Testis (tissue), 2 donors: ENCODE data around the gene PYGO1.

Experiments used
- CTCF ChIP-seq, 3 experiments: fragments of 450-650 bp in 2 of 3; fragments of 200-600 bp in 1 of 3; sonication (generic) in 1 of 3; IDR thresholded peaks; one replicate each; pipeline ENCODE4 v1.5.1; 2016 to 2019; ENCODE audit warnings: antibody characterized with exemption in 3 of 3, mild to moderate bottlenecking in 2 of 3, moderate library complexity in 1 of 3
- POLR2A ChIP-seq: fragments of 450-650 bp; IDR thresholded peaks from one replicate; pipeline ENCODE4 v1.6.1; 2017; ENCODE audit warnings: antibody characterized with exemption, mild to moderate bottlenecking, moderate library complexity

- TF ChIP-seq POLR2A (no peak), CTCF (IDR thresholded peaks at IDR 0.05) (no peak)
Observed at GRCh38 chr15:55588070-55588814, at the start of gene PYGO1.
